Body of pancreas (tissue), 4 donors: Measurements from ENCODE around the gene PTRHD1.

Experiments used
- POLR2A ChIP-seq, 3 donors: fragments of 450-650 bp; IDR thresholded peaks; one replicate each; pipeline ENCODE4 v1.6.1; 2016; ENCODE audit warnings: antibody characterized with exemption in 3 of 3, mild to moderate bottlenecking in 2 of 3
- TF ChIP-seq, protein P1 (sequence below), 7 experiments: fragments of 450-650 bp in 4 of 7; fragments of 200-600 bp in 3 of 7; sonication (generic) in 3 of 7; IDR thresholded peaks; one replicate each; pipeline ENCODE4 v1.5.1; 2016 to 2019; ENCODE audit warnings: antibody characterized with exemption in 7 of 7

GRCh38 chr2:24820175-24820513 lies 27.0 kb upstream of the PTRHD1 start:
- TF ChIP-seq, protein P1, sequence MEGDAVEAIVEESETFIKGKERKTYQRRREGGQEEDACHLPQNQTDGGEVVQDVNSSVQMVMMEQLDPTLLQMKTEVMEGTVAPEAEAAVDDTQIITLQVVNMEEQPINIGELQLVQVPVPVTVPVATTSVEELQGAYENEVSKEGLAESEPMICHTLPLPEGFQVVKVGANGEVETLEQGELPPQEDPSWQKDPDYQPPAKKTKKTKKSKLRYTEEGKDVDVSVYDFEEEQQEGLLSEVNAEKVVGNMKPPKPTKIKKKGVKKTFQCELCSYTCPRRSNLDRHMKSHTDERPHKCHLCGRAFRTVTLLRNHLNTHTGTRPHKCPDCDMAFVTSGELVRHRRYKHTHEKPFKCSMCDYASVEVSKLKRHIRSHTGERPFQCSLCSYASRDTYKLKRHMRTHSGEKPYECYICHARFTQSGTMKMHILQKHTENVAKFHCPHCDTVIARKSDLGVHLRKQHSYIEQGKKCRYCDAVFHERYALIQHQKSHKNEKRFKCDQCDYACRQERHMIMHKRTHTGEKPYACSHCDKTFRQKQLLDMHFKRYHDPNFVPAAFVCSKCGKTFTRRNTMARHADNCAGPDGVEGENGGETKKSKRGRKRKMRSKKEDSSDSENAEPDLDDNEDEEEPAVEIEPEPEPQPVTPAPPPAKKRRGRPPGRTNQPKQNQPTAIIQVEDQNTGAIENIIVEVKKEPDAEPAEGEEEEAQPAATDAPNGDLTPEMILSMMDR (IDR thresholded peaks at IDR 0.05) = no peak
- no peak for TF ChIP-seq POLR2A (IDR thresholded peaks at IDR 0.05)
